GM21526 (cell line): ENCODE results near the gene ADGRL3.

Source experiments
- ATAC-seq: cut with Tn5 transposase; IDR thresholded peaks from one replicate; pipeline ENCODE4 v1.9.1; 2021; ENCODE audit warnings: moderate library complexity; ENCODE audit not compliant: unreplicated experiment, low FRiP score

ADGRL3 gene

DNA sequence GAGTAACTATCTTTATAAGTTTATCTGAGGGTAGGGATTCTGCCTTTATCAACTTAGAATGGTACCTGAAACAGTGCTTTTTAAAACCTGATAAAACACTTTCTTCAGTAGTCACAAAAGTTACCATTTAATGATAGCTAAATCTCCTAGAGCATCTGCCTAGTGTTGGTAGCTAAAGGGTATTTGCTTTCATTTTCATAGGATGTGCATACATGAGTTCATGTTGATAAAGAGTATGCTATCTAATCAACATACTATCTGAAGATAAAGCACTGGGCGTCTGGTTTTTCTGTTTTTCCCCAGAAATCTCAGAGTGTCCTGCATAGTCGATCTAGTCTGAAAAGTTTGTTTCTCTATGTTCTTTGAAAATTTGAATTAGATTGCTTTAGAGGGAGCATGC lies 75.1 kb downstream of the ADGRL3 start:
- ATAC-seq, result no peak

DNA sequence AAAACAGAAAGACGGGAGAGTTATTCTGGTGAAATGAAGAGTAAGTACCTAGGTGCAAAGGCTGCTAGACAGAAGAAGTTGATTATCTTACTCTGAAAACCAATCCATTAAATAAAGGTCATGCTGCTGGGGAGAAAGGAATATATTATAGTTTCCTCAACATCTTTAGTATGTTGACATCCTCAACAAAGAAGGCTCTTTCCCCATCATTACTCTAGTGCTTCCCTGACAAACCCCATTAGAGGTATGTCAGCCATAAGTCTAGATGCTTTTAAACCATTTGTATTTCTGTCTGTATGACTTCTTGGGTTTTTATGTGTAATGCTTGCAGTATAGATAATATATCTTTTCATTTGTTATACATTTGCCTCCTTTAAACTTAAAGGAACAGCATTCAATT lies 75.9 kb downstream of the ADGRL3 start:
- no peak for ATAC-seq

DNA sequence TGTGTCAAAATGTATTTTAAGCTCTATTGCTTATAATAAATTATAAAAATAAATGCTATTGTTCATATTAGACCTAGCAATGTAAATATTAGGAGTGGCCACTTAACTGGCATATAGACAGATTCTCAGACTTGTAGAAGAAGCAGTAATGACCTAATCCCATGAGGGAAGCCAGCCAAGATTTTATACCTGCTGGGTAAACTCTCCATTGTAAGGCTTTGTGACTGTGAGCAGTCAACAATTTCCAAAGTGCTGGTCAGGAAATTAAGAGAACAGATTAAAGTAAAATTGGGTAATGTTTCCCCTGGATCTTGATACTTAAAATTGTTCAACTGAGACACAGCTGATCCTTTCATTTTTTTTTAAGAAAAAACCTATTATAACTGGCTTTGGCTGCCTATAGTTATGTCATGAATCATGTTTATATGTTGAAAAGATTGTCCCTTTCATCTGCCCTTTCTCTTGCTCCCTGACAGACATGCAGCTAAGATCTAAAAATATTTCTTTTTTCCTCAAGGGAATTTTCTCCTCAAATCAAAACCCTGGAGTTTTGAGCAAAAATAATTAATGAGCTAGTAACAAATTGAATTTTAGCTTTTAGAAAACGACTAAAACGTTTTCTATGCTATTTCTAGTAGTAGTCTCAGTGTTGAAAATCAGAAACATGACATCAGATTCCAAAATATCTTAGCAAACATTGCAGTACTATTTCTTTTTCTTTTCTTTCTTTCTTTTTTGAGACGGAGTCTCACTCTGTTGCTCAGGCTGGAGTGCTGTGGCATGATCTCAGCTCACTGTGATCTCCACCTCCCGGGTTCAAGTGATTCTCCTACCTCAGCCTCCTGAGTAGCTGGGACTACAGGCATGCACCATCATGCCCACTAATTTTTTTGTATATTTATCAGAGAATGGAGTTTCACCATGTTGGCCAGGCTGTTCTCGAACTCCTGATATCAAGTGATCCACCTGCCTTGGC lies 77.9 kb downstream of the ADGRL3 start:
- no peak for ATAC-seq

DNA sequence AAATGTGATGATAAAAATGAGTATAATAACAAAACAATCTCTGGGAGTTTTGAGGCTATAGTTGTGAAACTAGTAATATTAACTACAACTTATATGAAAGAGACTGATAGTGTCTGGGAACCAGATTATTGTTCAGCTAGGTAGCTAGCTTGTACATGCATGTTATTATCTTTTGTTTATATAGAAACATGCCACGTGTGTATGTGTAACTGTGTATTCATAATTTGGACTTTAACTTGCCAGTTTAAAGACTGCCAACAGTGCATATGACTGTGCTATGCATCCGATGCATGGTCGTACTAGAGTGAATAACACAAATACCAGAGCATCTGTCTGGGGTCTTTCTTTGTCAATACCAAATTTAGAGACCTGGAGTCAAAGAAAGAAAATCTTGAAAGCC lies 92.2 kb downstream of the ADGRL3 start:
- no peak for ATAC-seq

DNA sequence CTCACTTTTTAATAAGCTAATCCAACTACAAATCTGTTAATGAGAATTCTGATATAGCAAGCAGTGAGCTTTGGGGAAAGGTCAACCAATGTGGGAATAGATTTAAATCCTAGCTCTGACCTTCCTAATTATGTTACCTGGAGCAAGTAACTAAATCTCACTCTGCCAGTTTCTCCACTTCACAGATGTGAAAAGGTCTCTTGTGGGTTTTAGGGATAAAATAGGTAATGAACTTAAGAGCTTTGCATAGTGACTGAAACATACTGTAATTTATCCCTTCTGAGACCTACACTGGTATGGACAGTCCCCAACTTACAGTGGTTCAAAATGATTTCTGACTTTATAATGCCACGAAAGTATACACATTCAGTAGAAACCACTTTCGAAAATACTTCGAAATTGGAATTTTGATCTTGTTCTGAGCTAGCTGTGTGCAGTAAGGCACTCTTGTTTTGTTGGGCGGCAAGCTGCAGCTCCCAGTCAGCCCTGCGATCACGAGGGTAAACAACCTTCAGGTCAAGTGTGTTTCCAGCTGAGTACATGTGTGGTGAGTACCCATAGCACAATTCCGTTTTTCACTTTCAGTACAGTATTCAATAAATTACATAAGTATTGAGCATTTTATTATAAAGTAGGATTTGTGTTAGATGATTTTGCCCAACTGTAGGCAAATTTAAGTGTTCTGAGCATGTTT lies 93.7 kb downstream of the ADGRL3 start:
- ATAC-seq, result no peak

DNA sequence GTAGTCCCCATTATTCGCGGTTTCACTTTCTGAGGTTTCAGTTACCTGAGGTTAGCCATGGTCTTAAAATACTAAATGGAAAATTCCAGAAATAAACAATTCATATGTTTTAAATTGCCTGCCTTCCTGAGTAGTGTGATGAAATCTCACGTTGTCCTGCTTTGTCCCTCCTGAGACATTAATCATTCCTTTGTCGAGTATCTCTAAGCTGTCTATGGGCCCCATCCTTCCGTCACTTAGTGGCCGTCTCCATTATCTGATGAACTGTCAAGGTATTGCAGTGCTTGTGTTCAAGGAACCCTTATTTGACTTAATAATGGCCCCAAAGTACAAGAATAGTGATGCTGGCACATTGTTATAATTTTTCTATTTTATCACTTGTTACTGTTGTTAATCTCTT lies 94.8 kb downstream of the ADGRL3 start:
- no peak for ATAC-seq

DNA sequence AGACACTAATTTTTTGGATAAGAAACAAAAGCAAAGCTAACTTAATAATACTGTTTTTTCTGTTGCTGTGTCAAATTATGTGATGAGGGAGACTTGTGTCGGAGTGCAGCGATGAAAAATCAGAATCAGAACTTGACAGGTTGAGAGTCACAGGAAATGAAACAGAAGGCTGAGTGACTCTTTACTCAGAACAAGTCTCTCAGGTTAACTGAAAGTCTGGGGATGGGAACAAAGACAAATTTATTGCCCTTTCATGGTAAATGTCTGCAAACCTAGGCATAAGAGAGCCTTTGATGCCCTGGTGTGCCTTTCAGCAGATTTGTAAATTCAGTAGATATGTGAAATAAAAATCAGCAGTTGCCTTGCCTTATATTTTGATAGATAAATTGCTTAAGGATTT lies 96.0 kb downstream of the ADGRL3 start:
- ATAC-seq, result no peak

DNA sequence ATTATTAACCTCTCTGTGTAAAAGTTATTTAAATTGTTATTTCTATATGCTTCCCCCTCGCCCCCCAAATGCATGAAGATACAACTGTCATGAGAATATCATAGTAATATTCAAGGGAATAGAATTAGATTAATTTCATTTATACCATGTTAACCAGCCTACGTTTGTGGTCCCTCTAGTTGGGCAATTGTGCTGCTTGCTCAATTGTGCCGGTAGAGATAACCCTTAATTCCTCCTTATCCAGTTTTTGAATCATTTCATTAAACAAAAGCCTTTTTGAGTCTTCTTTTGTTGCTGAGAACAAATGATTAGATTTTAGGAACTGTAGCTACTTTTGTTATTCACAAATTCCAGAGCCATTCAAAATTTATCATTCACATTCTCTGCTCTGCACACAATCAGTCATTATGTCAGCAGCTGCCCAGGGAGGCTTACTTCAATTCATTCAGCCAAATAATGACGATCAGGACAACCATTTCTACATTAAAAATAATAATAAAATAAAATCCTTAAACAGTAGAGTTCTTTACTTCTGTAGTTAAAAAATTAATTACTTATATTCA lies 98.1 kb downstream of the ADGRL3 start:
- ATAC-seq, result no peak

DNA sequence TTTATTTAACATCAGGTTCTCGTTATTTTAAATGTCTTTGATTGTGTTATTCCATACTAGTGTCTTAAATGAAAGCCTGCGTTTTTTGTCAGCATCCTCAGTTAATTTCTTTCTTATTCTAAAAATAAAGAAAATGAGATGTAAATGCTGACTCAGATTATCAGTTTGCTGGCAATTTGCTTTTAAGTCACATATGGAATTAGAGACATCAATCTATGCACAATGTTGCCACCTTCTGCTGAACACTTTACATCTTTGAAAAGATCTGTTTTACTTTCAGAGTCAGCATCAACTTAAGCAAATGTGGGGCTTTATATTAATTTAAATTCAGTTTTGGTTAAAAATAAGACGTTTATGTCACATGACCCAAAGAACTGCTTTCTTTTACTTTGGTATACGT lies 99.2 kb downstream of the ADGRL3 start:
- no peak for ATAC-seq

DNA sequence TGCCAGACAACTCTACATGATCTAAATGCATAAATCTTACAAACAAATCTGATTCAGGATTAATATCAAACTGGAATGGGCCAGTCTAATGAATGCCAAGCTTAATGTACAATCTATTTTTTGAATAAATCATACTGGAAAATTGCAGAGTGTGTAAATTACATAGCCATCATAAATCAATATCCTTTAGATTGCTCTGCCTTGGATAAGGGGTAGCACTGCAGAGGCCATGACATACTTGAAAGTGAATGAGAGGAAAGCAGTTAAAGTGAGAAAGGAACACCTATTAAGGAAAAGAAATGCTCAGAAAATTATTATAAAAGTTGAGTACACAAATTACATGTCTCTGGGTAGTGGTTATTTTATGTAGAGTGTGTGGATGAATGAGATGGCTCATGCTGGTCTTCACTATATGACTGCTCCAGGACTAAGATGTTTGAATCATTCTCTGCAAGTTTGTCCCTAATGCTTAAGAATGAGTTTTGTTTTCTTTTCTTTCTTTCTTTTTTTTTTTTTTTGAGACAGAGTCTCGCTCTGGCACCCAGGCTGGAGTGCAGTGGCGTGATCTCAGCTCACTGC lies 100.2 kb downstream of the ADGRL3 start:
- ATAC-seq, result no peak

DNA sequence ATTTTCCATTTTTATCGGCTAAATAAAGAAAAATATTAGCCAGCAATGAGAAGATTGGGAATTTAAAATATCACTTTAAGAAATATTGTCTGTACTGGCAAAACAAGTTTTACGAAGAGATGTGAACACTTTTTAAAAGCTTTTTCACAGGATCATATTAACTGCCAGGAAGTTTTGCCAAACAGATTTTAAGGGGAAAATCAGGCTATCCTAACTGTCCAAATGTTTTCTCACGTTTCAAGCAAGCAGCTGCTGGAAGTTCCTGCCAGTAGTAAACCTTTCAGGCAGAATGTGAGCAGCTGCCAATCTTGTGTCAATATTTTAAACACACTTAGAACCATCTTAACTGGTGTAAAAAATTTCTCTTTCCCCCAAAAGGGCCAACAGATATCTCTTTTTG lies 101.1 kb downstream of the ADGRL3 start:
- no peak for ATAC-seq

DNA sequence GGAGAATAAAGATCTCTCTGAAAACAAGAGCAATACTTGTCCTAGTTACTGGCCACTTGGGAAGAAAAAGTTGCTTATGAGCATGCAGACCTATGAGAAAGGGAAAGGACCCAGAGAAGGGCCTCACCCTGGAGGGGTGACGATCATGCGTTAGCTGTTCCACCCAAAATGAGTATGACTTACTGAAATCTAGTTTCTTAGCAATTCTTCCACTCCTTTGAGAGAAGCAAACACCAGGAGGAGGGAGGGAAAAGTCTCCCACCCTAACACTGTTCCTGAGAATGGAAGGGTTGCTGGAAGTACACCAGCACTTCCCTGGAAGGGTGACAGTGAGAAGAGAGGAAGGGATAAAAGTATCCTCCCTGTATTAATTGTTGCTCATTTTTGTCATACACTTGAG lies 107.9 kb downstream of the ADGRL3 start:
- ATAC-seq, result no peak

DNA sequence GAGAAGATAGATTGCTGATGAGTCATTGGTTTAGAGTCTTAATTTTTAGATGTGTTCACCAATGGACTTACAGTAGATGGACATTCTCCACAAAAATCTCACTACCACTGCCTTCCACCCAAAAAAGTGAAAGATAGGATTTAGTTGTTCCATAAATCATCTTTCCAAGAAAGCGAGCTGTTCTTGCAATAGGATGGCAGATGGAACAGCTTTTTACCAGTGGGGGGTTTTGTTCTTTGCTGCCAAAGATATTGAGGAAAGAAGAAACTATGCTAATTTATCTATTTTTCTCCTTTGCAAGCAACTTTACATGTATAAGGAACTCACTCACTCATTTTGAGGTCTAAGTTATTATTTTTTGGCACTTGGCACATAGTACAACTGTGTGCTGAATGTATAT lies 109.5 kb downstream of the ADGRL3 start:
- no peak for ATAC-seq

DNA sequence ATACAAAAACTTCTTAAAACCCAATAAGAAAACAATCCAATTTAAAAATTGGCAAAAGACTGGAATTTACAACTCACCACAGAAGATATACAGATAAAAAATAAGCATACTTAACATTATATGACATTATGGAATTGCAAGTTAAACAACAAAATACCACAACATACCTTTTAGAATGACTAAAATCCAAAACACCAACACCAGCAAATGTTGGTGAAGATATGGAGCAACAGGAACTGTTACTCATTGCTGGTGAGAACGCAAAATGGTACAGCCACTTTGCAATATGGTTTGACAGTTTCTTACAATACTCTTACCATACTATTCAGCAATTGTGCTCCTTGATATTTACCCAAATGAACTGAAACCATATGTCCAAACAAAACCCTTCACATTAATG lies 112.4 kb downstream of the ADGRL3 start:
- ATAC-seq, result no peak

DNA sequence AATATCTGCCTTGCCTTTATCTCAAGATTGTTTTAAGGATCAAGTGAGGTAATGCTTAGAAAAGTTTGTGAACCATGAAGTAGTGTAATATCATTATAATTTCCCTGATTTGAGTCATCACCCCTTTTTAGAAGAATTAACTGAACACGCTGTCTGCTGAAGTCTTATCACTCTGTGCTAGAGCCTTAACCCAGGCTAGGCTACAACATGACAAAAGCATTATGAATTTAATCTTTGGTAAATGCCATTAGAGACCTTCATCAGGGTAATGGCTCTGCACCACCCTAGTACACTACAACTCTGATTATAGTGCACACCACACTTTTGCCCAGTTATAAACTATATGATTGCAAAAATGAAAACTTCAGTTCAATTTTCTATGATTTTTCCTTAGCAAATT lies 118.3 kb downstream of the ADGRL3 start:
- ATAC-seq, result no peak

DNA sequence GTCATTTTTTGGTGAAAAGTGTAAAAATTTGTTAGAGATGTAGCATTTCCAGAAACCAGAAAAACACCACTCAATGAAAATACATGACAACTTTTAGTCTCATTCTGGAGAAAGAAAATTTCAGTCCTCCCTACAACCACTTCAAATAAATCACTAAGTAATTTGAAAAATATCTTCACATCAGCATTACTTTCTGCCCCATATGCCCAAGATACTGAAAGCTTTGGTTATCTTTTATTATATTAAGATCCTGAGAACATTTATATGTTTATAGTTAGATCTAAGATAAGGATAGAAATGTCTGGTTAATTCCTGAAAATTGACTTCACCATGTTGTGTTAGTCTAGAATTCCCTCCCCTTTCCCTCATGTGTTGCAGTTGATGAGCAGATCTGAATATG lies 119.0 kb downstream of the ADGRL3 start:
- ATAC-seq, result no peak

DNA sequence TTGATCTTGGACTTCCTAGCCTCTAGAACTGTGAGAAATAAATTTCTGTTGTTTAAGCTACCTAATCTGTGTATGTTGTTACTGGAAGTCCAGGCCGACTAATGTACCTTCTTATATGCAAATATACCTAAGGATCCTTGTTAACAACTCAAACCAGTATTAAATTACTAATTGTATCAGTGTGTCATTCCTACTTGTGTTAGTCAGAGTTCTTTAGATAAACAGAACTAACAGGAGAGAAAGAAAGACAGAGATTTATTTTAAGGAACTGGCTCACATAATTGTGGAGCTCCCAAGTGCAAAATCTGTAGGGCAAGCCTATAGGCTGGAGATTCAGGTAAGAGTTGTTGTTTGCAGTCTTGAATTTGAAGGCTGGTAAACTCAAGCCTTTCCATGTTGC lies 120.0 kb downstream of the ADGRL3 start:
- ATAC-seq, result no peak

DNA sequence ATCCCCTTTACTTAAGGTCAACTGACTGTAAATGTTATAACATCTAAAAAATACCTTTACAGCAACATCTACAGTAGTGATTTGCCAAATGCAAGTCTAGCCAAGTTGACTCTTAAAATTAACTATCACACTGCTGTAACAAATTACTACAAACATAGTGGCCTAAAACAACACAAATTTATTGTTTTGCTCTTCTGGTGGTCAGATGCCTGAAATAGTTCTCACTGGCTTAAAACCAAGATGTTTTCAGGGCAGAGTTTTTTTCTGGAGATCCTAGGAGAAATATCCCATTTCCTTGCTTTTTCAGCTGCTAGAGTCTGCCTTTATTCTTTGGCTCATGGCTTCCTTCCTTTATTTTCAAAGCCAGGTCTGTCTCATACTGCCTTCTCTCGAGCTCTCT lies 120.5 kb downstream of the ADGRL3 start:
- no peak for ATAC-seq

DNA sequence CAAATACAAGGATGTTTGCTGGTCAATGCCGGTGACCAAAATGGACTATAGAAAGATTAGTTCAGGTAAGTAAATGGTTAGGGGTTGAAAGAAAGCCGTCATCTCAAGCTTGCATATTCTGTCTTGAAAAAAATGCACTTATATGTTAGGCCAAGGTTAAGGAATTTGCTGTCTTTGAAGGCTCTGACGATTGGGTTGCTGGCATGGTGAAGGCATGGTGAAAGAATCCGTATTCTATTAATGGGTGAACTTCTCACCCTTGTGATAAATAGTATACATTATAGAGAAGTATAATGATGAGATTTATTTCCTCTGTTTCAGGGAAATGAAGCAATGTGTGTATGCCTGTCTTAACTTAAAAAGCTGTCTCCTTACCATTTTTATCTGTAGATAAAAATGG lies 132.6 kb downstream of the ADGRL3 start:
- ATAC-seq, result no peak

DNA sequence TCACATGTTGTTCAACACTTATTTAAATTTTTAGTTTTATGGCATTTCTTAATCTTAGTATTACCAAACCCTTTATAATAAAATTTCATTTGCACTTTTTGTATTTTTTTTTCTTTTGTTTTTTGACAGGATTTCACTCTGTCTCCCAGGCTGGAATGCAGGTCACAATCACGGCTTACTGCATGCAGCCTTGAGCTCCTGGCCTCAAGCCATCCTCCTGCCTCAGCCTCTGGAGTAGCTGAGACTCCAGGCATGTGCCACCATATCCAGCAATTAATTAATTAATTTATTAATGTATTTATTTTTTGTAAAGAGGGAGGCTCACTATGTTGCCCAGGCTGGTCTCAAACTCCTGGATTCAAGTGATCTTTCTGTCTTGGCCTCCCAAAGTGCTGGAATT lies 133.4 kb downstream of the ADGRL3 start:
- ATAC-seq, result no peak

DNA sequence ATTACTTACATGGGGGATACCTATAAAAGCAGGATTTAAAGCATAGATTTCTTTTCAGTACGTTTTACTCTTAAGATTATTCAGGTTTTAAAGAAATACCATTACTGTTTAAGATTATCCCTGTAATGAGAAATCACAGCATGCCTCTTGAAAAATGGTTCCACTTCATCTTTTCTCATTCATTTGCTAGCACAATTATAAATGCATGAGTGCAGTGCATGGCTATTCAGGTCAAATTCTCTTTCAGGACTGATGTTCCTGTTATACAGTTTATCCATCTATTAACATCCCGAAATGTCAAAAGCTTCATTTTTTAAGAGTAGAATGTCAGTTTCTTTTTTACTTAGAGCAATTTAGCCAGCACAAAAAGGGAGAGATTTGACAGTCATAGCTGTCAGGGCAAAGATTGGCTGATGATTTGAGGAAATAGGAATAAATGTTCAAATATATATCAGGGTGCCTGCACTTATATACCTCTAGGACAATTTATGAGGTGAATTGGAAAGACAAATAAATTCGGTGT lies 135.2 kb downstream of the ADGRL3 start:
- ATAC-seq, result no peak
